Heart left ventricle (tissue), 16 donors: ENCODE data around the gene GRM7. TPM values are rescaled to one million over a fixed set of nuclear protein-coding genes. Genes with fewer than 3 reads are reported as not detected.
A peak's percentile ranks its signal among the peaks of the same experiment; 100 is the strongest.

Experiments used
- ATAC-seq, 4 donors: fragments of 200-7000 bp; cut with Tn5 transposase; one replicate each; pipeline ENCODE4 v1.9.1; 2020 to 2022; ENCODE audit warnings: moderate library complexity in 4 of 4, mild to moderate bottlenecking in 3 of 4, moderate number of reproducible peaks in 1 of 4
- DNase-seq, 5 donors: peaks; one replicate each; pipeline ENCODE4 v3.0.0-alpha.2; 2020
- H3K27ac ChIP-seq, 12 donors: fragments of 200-600 bp; sonication (generic) in 4 of 12; one replicate each; pipeline versions ENCODE4 v1.5.0 to v1.8.0; 2016 to 2022; ENCODE audit warnings: mild to moderate bottlenecking in 2 of 12
- H3K27me3 ChIP-seq, 9 donors: fragments of 200-600 bp; sonication (generic) in 2 of 9; one replicate each; pipeline versions ENCODE4 v1.5.1 to v1.8.0; 2016 to 2022; ENCODE audit warnings: mild to moderate bottlenecking in 3 of 9
- H3K36me3 ChIP-seq, 9 donors: fragments of 200-600 bp; sonication (generic) in 2 of 9; one replicate each; pipeline versions ENCODE4 v1.5.0 to v1.8.0; 2018 to 2022; ENCODE audit warnings: mild to moderate bottlenecking in 2 of 9
- H3K4me1 ChIP-seq, 12 donors: fragments of 200-600 bp; sonication (generic) in 4 of 12; one replicate each; pipeline versions ENCODE4 v1.5.0 to v1.8.0; 2016 to 2022; ENCODE audit warnings: mild to moderate bottlenecking in 3 of 12
- H3K4me3 ChIP-seq, 12 donors: fragments of 200-600 bp; sonication (generic) in 4 of 12; one replicate each; pipeline versions ENCODE4 v1.5.0 to v1.8.0; 2017 to 2022; ENCODE audit warnings: mild to moderate bottlenecking in 9 of 12, moderate library complexity in 4 of 12
- H3K9me3 ChIP-seq, 12 donors: fragments of 200-600 bp; sonication (generic) in 4 of 12; one replicate each; pipeline versions ENCODE4 v1.5.0 to v1.8.0; 2016 to 2022; ENCODE audit warnings: mild to moderate bottlenecking in 1 of 12
- CTCF ChIP-seq, 12 donors: fragments of 200-600 bp; sonication (generic) in 4 of 12; IDR thresholded peaks; one replicate each; pipeline versions ENCODE4 v1.5.0 to v1.8.0; 2018 to 2022; ENCODE audit warnings: antibody characterized with exemption in 12 of 12, mild to moderate bottlenecking in 5 of 12
- POLR2A ChIP-seq, 2 donors: fragments of 450-650 bp; IDR thresholded peaks; one replicate each; pipeline ENCODE4 v1.6.1; 2017; ENCODE audit warnings: antibody characterized with exemption in 2 of 2, mild to moderate bottlenecking in 2 of 2, moderate library complexity in 2 of 2
- WGBS, 4 donors: extraction: QIAGEN DNeasy Blood & Tissue Kit in 2 of 4; methylation state at CpG; one replicate each; pipeline versions ENCODE4 v1.1.5 to v1.1.7; 2013 to 2018; 5-methylcytosine and 5-hydroxymethylcytosine counted together
- intact Hi-C, 10 donors: fragments of 100-400 bp; cut with DNase I; formaldehyde crosslinking; loops; one replicate each; pipeline versions ENCODE4 v1.11.1 to v1.14.2; 2022
- polyA plus RNA-seq, 2 donors: library from polyadenylated mRNA; stranded (reverse); fragments of 200-250 nt; gene quantifications; one replicate each; pipeline ENCODE4 v1.2.3, GENCODE V29; 2013
- total RNA-seq, 9 donors: library from RNA; depleted of rRNA in 2 of 9; stranded (reverse); fragments of >200 nt in 2 of 9; fragmentation: NEBNext Ultra II Directional in 3 of 9; extraction: Animal tissue kit (Norgen Biotek cat#: 25700) in 3 of 9; gene quantifications; one replicate each; pipeline versions ENCODE4 v1.1.0 to v1.2.4, GENCODE V29; 2016 to 2023
- donor health status: ischemic (EF 13 %, LVEDD 7.1; RV severe dilation, severe dysfunction).
- donor health status: healthy with polysubstance abuse.
- donor health status: DM: no; HTN: yes; CAD: no.
- donor health status: DM: no; HTN: no; CAD: no.
- donor health status: ischemic (EF 25% LVEDD 6.9; RV normal size, moderate dysfunction).
- donor health status: ischemic (EF 25% LVEDD 5.7; RV mildly dilated, moderate dysfunction).
- donor health status: healthy.
- donor health status: DM: yes; HTN: yes; CAD: no.
- donor health status: ischemic (EF 35%, LVEDD 5.7; RV mildly dilated, moderate dysfunction).
- donor health status: nonischemic (EF 11% LVEDD 7.7; RV severe dilation, severe dysfunction).
- donor health status: DM: yes; HTN: yes; CAD: no.
- donor health status: PGD.
- donor health status: ischemic (EF 29% LVEDD 5.4; RV normal size, mild dysfunction).
- donor health status: nonischemic (EF 23%, LVEDD 6.1; RV moderate dilation, normal function).

The GRM7 gene
- total and polyA plus RNA-seq, 11 donors, result not detected

DNA sequence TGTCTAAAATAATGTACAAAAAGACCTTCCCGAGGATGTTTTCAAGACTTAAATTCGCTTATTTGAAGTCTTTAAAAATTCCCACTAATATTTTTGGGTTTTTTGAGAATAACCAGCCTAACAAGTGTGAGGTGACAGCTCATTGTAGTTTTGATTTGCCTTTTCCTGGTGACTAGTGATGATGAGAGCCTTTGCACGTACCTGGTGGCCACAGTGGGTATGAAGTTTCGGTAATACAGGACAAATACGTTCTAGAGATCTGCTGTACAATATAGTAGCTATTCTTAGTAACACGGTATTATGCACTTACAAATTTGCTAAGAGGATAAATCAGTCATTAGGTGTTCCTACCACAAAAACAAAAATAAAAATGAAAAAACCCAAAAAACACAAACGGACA is 124.9 kb downstream of the GRM7 start:
- no peak overlapping the region for H3K4me3 ChIP-seq
- H3K9me3 ChIP-seq, result no peaks in the 10 kb centered on the region
- H3K27ac ChIP-seq, result no peak overlapping the region
- H3K4me1 ChIP-seq, result no peaks in the 10 kb centered on the region
- intact Hi-C loops, result no loop called here
- 89 to 92% (median 89%) methylated on average over 7 of the region's 7 CpGs for WGBS, 4 donors
- H3K36me3 ChIP-seq, result no peaks in the 10 kb centered on the region
- ATAC-seq (no peak), DNase-seq (no peak)
- H3K27me3 ChIP-seq, result no peaks in the 10 kb centered on the region
- TF ChIP-seq CTCF (IDR thresholded peaks at IDR 0.05) (no peak), POLR2A (IDR thresholded peaks at IDR 0.05) (no peak)

GRCh38 chr3:6989608-6990291 is 128.8 kb downstream of the GRM7 start:
- 47 to 64% (median 58%) methylated on average over 4 of the region's 4 CpGs for whole genome bisulfite sequencing, 4 donors
- ATAC-seq (no peak), DNase-seq (no peak)
- no peak overlapping the region for H3K27ac ChIP-seq
- H3K27me3 ChIP-seq, result no peaks in the 10 kb centered on the region
- no peaks in the 10 kb centered on the region for H3K9me3 ChIP-seq
- intact Hi-C loops, result no loop called here
- H3K4me3 ChIP-seq, result no peak overlapping the region
- no peaks in the 10 kb centered on the region for H3K4me1 ChIP-seq
- H3K36me3 ChIP-seq, result no peaks in the 10 kb centered on the region
- no peak for TF ChIP-seq POLR2A (IDR thresholded peaks at IDR 0.05)
- no peak for TF ChIP-seq CTCF (IDR thresholded peaks at IDR 0.05)

- TF ChIP-seq POLR2A (IDR thresholded peaks at IDR 0.05), result no peak
- peak in 5 of 12 donors; percentile 9 to 31 (median 21) for TF ChIP-seq CTCF (IDR thresholded peaks at IDR 0.05)
- 66 to 73% (median 69%) methylated on average over 3 of the region's 3 CpGs for WGBS, 4 donors
- H3K4me3 ChIP-seq, result no peak overlapping the region
- no peaks in the 10 kb centered on the region for H3K27me3 ChIP-seq
- no peaks in the 10 kb centered on the region for H3K4me1 ChIP-seq
- peaks cover 0 to 9% (median 0%) of the 10 kb centered on the region in 12 donors for H3K9me3 ChIP-seq
- no peak overlapping the region for H3K27ac ChIP-seq
- intact Hi-C loops, result no loop called here
- ATAC-seq, result no peak
- DNase-seq, result no peak
- H3K36me3 ChIP-seq, result no peaks in the 10 kb centered on the region
Observed at GRCh38 chr3:6994081-6994668, 133.3 kb downstream of the GRM7 start.

- Histone ChIP-seq H3K4me3 (no peak overlapping the region), H3K9me3 (peaks cover 0 to 12% (median 0%) of the 10 kb centered on the region in 12 donors), H3K27me3 (no peaks in the 10 kb centered on the region), H3K4me1 (no peaks in the 10 kb centered on the region), H3K36me3 (no peaks in the 10 kb centered on the region), H3K27ac (no peak overlapping the region)
- DNase-seq (no peak), ATAC-seq (no peak)
- no peak for TF ChIP-seq CTCF (IDR thresholded peaks at IDR 0.05)
- no peak for TF ChIP-seq POLR2A (IDR thresholded peaks at IDR 0.05)
- WGBS, 4 donors, result 55 to 64% (median 59%) methylated on average over 1 of the region's 1 CpG
- intact Hi-C loops, result no loop called here
Observed at GRCh38 chr3:7000501-7000900, 139.6 kb downstream of the GRM7 start.
